ENCODE measurements around the gene SMPD2. TPM values are rescaled to one million over a fixed set of nuclear protein-coding genes. Genes with fewer than 3 reads are reported as not detected.

The SMPD2 gene, protein sequence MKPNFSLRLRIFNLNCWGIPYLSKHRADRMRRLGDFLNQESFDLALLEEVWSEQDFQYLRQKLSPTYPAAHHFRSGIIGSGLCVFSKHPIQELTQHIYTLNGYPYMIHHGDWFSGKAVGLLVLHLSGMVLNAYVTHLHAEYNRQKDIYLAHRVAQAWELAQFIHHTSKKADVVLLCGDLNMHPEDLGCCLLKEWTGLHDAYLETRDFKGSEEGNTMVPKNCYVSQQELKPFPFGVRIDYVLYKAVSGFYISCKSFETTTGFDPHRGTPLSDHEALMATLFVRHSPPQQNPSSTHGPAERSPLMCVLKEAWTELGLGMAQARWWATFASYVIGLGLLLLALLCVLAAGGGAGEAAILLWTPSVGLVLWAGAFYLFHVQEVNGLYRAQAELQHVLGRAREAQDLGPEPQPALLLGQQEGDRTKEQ
- 6.5 and 9.2 TPM in 2 replicates for total RNA-seq (2014; rRNA removed)
- 5.1 TPM for polyA plus RNA-seq (2012)

- peak; percentile 91 for DNase-seq (ENCODE audit: low read depth)
Measured at GRCh38 chr6:109440331-109441068, at the start of gene SMPD2, which contains the start of gene PPIL6. TSS of gene SMPD2 (plus strand) at chr6:109440724. CDS start at chr6:109441122, 398 bp downstream. TSS of gene PPIL6 (minus strand) at chr6:109440628. CDS start at chr6:109440590, 38 bp downstream.

- DNase-seq (ENCODE audit: low read depth) = no peak
Measured at GRCh38 chr6:109393157-109393885, 47.2 kb upstream of the SMPD2 start.

GRCh38 chr6:109393886-109394281 lies 46.6 kb upstream of the SMPD2 start:
- DNase-seq (ENCODE audit: low read depth) = peak; percentile 60

DNA sequence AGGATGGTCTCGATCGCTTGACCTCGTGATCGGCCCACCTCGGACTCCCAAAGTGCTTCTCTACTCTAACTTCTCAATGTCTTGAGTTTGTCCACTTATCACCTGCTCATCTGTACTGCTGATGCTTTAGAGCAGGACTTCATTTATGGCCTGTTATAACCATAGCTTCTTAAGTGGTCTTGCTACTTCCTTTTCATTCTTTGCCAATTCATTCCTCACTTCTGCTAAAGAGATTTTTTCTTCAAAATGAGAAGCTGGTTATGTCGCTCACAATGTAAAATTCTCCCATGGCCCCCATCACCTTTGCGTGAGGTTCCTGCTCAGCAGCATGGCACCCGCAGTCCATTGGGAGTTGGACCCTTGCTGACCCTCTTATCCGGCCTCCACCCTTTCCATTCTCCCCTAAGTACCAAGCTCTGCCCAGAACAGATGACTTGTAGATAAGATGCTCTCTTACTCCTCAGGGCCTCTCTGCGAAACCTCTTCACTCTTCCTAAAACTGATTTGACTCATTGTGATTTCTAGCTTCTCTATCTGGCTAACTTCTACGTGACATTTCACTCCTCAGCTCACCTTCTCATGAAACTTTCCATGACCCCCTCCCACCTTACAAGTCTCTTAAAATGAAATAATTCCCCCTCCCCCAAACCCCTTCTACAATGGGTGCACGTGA lies 44.3 kb upstream of the SMPD2 start:
- DNase-seq (ENCODE audit: low read depth) = no peak

GRCh38 chr6:109397020-109397419 lies 43.5 kb upstream of the SMPD2 start:
- peak; percentile 31 for DNase-seq (ENCODE audit: low read depth)

DNA sequence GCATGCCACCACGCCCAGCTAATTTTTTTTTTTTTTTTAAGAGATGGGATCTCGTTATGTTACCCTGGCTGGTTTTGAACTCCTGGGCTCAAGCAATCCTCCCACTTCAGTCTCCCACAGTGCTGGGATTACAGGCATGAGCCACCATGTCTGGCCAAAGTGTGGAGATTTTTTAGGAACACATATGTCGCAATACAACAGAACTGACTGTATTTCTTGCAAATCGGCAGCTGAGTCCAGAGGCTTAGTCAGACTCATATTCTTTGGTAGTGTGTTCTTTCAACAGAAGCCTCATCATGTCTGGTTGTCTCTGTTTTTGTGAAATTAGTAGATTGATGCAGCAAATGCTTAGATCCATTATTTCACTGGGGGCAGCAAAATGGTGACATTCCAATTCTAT lies 34.3 kb upstream of the SMPD2 start:
- peak; percentile 85 for DNase-seq (ENCODE audit: low read depth)

- DNase-seq (ENCODE audit: low read depth) = no peak
Measured at GRCh38 chr6:109411034-109411433, 29.5 kb upstream of the SMPD2 start.

GRCh38 chr6:109417646-109418045 lies 22.9 kb upstream of the SMPD2 start:
- DNase-seq (ENCODE audit: low read depth) = no peak

GRCh38 chr6:109420751-109421150 lies 19.8 kb upstream of the SMPD2 start:
- no peak for DNase-seq (ENCODE audit: low read depth)

DNA sequence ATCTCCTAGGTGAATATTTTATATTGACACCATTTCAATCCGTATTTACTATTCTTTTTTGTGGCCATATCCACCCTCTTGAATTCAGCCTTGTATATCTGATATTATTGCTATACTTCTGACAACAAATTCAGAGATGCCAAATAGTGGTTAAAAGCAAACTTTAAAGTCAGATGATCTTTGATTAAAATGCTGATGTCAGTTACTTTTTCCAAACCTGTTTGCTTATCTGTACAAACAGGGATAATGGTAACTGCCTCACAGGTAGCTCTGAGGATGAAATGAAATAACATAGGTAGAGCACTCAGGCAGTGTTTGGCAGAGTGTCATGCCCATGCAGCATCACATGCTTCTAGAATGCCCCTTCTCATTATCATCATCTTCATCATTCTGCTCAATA lies 19.3 kb upstream of the SMPD2 start:
- DNase-seq (ENCODE audit: low read depth) = no peak

GRCh38 chr6:109424946-109425345 lies 15.6 kb upstream of the SMPD2 start:
- DNase-seq (ENCODE audit: low read depth) = no peak

DNA sequence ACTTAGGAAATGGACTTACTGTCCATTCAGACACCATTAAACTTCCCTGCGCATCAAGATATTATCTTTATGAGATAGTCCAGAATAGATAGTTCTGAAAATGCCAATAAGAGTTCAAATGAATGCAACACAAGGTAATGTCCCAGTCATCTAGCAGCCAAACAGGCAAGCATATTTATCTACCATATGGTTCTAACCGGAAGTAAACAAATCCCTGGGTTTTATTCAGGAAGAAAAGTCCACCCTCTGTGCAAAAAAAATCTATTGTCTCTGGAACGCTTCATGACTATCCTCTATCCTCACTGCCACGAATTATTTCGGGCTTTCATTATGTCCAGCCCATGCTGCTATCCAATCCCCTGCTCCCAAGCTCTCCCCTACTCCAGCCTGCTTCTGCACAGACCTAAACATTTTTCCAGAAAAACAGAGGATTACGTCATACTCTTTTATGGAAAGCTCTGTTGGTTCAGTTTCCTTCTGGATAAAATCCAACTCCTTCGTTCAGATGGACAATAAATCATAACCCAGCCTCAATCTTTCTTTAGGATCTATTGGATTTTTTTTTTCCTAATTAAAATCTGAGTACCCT lies 11.5 kb upstream of the SMPD2 start:
- DNase-seq (ENCODE audit: low read depth) = peak; percentile 27

- no peak for DNase-seq (ENCODE audit: low read depth)
Measured at GRCh38 chr6:109429496-109429895, 11.0 kb upstream of the SMPD2 start.

DNA sequence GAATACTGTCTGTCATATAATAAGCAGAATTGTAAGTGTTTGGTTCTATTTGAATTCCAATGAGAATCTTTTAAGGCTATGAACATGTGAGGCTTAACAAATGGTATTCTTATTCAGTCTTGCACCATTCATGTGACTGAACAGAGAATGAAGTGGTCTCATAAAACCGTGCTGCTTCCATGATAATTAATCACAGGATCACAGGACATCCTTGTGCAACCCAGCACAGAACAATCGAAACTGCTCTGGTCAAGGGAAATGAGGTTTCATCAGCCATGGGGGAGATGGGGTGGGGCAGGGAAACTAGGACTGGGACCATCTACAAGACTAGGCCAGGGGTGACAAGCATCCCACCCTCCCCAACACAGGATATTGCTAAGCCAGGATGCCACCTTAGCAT lies 6.1 kb upstream of the SMPD2 start:
- peak; percentile 20 for DNase-seq (ENCODE audit: low read depth)

DNA sequence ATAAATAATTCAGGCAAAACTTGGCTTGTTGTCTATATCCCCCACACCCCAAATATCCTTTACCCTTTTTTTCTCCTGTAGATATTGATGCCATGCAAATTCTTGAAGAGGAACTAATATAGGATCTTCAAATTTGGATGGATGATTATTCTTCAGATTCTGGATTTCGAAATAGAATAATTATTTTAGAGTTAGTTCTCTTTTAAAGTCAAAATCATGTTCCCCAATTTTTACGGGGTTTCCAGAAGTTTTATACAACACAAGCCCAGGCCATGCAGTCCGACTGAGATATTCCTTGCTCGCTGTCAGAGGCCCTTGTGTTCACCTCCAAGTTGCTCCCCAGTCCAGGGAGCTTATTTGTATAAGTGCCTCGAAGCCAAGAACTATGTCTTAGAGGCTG lies 4.5 kb upstream of the SMPD2 start:
- DNase-seq (ENCODE audit: low read depth) = no peak

- peak; percentile 40 for DNase-seq (ENCODE audit: low read depth)
Measured at GRCh38 chr6:109441069-109441816, 719 bp downstream of the SMPD2 start.

- no peak for DNase-seq (ENCODE audit: low read depth)
Measured at GRCh38 chr6:109442393-109442924, 1.9 kb downstream of the SMPD2 start.

DNA sequence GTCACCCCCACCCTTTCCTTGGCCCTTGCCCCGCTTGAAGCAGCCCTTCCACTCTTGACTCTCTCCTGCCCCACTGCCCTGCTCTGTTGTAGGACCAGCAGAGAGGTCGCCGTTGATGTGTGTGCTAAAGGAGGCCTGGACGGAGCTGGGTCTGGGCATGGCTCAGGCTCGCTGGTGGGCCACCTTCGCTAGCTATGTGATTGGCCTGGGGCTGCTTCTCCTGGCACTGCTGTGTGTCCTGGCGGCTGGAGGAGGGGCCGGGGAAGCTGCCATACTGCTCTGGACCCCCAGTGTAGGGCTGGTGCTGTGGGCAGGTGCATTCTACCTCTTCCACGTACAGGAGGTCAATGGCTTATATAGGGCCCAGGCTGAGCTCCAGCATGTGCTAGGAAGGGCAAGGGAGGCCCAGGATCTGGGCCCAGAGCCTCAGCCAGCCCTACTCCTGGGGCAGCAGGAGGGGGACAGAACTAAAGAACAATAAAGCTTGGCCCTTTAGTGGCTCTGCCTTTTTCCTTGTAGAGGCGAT lies 3.0 kb downstream of the SMPD2 start:
- DNase-seq (ENCODE audit: low read depth) = no peak

DNA sequence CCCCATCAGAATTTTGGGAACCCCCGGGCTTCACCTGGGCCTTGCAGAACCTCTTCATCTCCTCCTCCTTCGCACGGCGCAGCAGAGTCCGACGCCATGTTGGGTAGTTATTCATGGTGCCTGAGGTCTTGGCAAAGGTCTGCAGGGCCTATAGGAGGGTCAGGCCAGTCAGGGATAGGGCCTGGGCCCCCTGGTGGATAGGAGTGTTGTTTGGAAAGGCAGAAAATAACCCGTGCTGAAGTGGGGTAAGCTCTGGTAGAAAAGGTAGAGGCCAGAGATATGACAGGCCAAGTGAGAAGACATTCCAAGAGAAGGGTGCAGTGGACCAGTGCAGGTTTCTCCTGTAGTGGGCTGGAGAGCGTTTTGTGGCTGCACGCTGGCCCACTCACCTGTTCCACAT lies 4.9 kb downstream of the SMPD2 start:
- no peak for DNase-seq (ENCODE audit: low read depth)

GRCh38 chr6:109446072-109446471 lies 5.5 kb downstream of the SMPD2 start:
- no peak for DNase-seq (ENCODE audit: low read depth)

Data from LHCN-M2 (cell line).